ENCODE results near the gene SH3TC1.

- no peak for TF ChIP-seq EZH2 (IDR thresholded peaks at IDR 0.05)
- TF ChIP-seq POLR2AphosphoS5 (IDR thresholded peaks at IDR 0.05; ENCODE audit: borderline replicate concordance, low read depth, low read length) = no peak
- no peak for TF ChIP-seq FOXP2 (optimal IDR thresholded peaks at IDR 0.05; ENCODE audit: control extremely low read depth, extremely low read length, insufficient read depth)
Measured at GRCh38 chr4:8192748-8193738, 6.0 kb upstream of the SH3TC1 start.
